ENCODE data around the gene SCARB1.

- TF ChIP-seq CTCF (IDR thresholded peaks at IDR 0.05) (no peak), POLR2A (IDR thresholded peaks at IDR 0.05; ENCODE audit: low read depth) (no peak)
Measured at GRCh38 chr12:124812356-124812755, 51.3 kb downstream of the SCARB1 start.

All from esophagus muscularis mucosa (tissue), 3 donors.